Measurements from ENCODE around the gene TFCP2. TPM values are rescaled to one million over a fixed set of nuclear protein-coding genes. Genes with fewer than 3 reads are reported as not detected.
A peak's percentile ranks its signal among the peaks of the same experiment; 100 is the strongest.

The TFCP2 gene
- total and polyA plus RNA-seq, 2 of the 13 experiments (the other 11 are each of a cell fraction or from before 2014, with no cell fraction given): 7.6 to 10.0 TPM

DNA sequence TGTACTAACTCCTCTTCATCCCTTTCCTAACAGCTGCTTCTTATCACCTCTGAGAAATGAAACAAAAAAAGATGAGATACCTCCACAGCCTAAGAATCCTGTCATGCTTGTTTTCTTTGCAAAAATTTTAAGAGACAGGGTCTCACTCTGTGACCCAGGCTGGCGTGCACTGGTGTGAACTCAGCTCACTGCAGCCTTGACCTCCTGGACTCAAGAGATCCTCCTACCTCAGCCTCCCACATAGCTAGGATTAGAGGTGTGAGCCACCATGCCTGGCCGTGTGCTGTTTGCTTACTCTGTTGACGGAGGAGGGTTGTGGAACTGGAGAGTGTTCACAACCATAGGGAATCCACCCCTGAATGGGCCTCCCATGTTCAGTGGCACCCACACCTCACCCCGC is 105.7 kb downstream of the TFCP2 start (continued):
- TF ChIP-seq, protein P1, sequence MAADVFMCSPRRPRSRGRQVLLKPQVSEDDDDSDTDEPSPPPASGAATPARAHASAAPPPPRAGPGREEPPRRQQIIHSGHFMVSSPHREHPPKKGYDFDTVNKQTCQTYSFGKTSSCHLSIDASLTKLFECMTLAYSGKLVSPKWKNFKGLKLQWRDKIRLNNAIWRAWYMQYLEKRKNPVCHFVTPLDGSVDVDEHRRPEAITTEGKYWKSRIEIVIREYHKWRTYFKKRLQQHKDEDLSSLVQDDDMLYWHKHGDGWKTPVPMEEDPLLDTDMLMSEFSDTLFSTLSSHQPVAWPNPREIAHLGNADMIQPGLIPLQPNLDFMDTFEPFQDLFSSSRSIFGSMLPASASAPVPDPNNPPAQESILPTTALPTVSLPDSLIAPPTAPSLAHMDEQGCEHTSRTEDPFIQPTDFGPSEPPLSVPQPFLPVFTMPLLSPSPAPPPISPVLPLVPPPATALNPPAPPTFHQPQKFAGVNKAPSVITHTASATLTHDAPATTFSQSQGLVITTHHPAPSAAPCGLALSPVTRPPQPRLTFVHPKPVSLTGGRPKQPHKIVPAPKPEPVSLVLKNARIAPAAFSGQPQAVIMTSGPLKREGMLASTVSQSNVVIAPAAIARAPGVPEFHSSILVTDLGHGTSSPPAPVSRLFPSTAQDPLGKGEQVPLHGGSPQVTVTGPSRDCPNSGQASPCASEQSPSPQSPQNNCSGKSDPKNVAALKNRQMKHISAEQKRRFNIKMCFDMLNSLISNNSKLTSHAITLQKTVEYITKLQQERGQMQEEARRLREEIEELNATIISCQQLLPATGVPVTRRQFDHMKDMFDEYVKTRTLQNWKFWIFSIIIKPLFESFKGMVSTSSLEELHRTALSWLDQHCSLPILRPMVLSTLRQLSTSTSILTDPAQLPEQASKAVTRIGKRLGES (CRISPR knock-in tag; IDR thresholded peaks at IDR 0.05; ENCODE audit: borderline replicate concordance): no peak
- TF ChIP-seq, protein P2, sequence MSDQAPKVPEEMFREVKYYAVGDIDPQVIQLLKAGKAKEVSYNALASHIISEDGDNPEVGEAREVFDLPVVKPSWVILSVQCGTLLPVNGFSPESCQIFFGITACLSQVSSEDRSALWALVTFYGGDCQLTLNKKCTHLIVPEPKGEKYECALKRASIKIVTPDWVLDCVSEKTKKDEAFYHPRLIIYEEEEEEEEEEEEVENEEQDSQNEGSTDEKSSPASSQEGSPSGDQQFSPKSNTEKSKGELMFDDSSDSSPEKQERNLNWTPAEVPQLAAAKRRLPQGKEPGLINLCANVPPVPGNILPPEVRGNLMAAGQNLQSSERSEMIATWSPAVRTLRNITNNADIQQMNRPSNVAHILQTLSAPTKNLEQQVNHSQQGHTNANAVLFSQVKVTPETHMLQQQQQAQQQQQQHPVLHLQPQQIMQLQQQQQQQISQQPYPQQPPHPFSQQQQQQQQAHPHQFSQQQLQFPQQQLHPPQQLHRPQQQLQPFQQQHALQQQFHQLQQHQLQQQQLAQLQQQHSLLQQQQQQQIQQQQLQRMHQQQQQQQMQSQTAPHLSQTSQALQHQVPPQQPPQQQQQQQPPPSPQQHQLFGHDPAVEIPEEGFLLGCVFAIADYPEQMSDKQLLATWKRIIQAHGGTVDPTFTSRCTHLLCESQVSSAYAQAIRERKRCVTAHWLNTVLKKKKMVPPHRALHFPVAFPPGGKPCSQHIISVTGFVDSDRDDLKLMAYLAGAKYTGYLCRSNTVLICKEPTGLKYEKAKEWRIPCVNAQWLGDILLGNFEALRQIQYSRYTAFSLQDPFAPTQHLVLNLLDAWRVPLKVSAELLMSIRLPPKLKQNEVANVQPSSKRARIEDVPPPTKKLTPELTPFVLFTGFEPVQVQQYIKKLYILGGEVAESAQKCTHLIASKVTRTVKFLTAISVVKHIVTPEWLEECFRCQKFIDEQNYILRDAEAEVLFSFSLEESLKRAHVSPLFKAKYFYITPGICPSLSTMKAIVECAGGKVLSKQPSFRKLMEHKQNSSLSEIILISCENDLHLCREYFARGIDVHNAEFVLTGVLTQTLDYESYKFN (CRISPR knock-in tag; conservative IDR thresholded peaks at IDR 0.05): peak; percentile 20; the same call in 1 of the 2 replicates
- TF ChIP-seq ZMYM2 (CRISPR knock-in tag; IDR thresholded peaks at IDR 0.05) (0 out of 2 replicates have a peak, but pooled peaks have one; percentile 48), ZMYM3 (CRISPR knock-in tag; IDR thresholded peaks at IDR 0.05) (0 out of 2 replicates have a peak, but pooled peaks have one; percentile 14), MTA3 (CRISPR knock-in tag; IDR thresholded peaks at IDR 0.05) (no peak), ATF7 (IDR thresholded peaks at IDR 0.05) (no peak), ATF7 (CRISPR knock-in tag; IDR thresholded peaks at IDR 0.05) (no peak), REXO4 (CRISPR knock-in tag; IDR thresholded peaks at IDR 0.05; ENCODE audit: borderline replicate concordance) (no peak), HMG20B (CRISPR knock-in tag; conservative IDR thresholded peaks at IDR 0.05) (no peak), CBX1 (IDR thresholded peaks at IDR 0.05; ENCODE audit: low read depth) (no peak), RARA (CRISPR knock-in tag; IDR thresholded peaks at IDR 0.05) (0 out of 2 replicates have a peak, but pooled peaks have one; percentile 5), RXRA (CRISPR knock-in tag; IDR thresholded peaks at IDR 0.05) (peak; percentile 35; the same call in 1 of the 2 replicates), MAF1 (CRISPR knock-in tag; IDR thresholded peaks at IDR 0.05; ENCODE audit: borderline replicate concordance) (no peak), NR2F6 (IDR thresholded peaks at IDR 0.05) (no peak), NR2F6 (CRISPR knock-in tag; IDR thresholded peaks at IDR 0.05) (peak; percentile 19; the same call in 1 of the 2 replicates), SSRP1 (CRISPR knock-in tag; IDR thresholded peaks at IDR 0.05) (no peak)
- TF ChIP-seq, protein P3, sequence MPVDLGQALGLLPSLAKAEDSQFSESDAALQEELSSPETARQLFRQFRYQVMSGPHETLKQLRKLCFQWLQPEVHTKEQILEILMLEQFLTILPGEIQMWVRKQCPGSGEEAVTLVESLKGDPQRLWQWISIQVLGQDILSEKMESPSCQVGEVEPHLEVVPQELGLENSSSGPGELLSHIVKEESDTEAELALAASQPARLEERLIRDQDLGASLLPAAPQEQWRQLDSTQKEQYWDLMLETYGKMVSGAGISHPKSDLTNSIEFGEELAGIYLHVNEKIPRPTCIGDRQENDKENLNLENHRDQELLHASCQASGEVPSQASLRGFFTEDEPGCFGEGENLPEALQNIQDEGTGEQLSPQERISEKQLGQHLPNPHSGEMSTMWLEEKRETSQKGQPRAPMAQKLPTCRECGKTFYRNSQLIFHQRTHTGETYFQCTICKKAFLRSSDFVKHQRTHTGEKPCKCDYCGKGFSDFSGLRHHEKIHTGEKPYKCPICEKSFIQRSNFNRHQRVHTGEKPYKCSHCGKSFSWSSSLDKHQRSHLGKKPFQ (CRISPR knock-in tag; IDR thresholded peaks at IDR 0.05; ENCODE audit: insufficient replicate concordance): peak; percentile 99
- TF ChIP-seq, protein P4, sequence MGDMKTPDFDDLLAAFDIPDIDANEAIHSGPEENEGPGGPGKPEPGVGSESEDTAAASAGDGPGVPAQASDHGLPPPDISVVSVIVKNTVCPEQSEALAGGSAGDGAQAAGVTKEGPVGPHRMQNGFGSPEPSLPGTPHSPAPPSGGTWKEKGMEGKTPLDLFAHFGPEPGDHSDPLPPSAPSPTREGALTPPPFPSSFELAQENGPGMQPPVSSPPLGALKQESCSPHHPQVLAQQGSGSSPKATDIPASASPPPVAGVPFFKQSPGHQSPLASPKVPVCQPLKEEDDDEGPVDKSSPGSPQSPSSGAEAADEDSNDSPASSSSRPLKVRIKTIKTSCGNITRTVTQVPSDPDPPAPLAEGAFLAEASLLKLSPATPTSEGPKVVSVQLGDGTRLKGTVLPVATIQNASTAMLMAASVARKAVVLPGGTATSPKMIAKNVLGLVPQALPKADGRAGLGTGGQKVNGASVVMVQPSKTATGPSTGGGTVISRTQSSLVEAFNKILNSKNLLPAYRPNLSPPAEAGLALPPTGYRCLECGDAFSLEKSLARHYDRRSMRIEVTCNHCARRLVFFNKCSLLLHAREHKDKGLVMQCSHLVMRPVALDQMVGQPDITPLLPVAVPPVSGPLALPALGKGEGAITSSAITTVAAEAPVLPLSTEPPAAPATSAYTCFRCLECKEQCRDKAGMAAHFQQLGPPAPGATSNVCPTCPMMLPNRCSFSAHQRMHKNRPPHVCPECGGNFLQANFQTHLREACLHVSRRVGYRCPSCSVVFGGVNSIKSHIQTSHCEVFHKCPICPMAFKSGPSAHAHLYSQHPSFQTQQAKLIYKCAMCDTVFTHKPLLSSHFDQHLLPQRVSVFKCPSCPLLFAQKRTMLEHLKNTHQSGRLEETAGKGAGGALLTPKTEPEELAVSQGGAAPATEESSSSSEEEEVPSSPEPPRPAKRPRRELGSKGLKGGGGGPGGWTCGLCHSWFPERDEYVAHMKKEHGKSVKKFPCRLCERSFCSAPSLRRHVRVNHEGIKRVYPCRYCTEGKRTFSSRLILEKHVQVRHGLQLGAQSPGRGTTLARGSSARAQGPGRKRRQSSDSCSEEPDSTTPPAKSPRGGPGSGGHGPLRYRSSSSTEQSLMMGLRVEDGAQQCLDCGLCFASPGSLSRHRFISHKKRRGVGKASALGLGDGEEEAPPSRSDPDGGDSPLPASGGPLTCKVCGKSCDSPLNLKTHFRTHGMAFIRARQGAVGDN (CRISPR knock-in tag; IDR thresholded peaks at IDR 0.05): 0 out of 2 replicates have a peak, but pooled peaks have one; percentile 9

Data from HepG2 (cell line).